HepG2 (cell line): ENCODE data around the gene FNIP2. TPM values are rescaled to one million over a fixed set of nuclear protein-coding genes. Genes with fewer than 3 reads are reported as not detected.

ENCODE experiments used
- CENPX ChIP-seq: sonication (generic); formaldehyde crosslinking; IDR thresholded peaks from 2 replicates; pipeline ENCODE4 v1.9.0; 2021; ENCODE audit warnings: mild to moderate bottlenecking, missing genetic modification reagents, moderate library complexity
- FOXP1 ChIP-seq, 2 experiments: fragments of 450-650 bp in 1 of 2; IDR thresholded peaks; 2 replicates each; pipeline ENCODE4 v1.6.1; 2017 to 2018; ENCODE audit warnings: antibody characterized with exemption in 1 of 2
- GFI1 ChIP-seq: sonication (generic); formaldehyde crosslinking; IDR thresholded peaks from 2 replicates; pipeline ENCODE4 v1.5.0; 2020; ENCODE audit warnings: missing genetic modification reagents, mild to moderate bottlenecking, borderline replicate concordance
- KDM3A ChIP-seq: IDR thresholded peaks from 2 replicates; pipeline ENCODE4 v1.6.1; 2018; ENCODE audit warnings: low read depth, missing compliant biosample characterization
- MAFK ChIP-seq, 2 experiments: IDR thresholded peaks in 1 of 2; conservative IDR thresholded peaks in 1 of 2; 2 replicates each; pipeline ENCODE4 v1.6.1; 2011; ENCODE audit warnings: improper control_type of control experiment in 2 of 2, low read length in 2 of 2
- MED8 ChIP-seq: sonication (generic); formaldehyde crosslinking; IDR thresholded peaks from 2 replicates; pipeline ENCODE4 v1.8.1; 2023; ENCODE audit warnings: mild to moderate bottlenecking, missing genetic modification reagents; ENCODE audit not compliant: insufficient replicate concordance
- PHF21A ChIP-seq: sonication (generic); formaldehyde crosslinking; IDR thresholded peaks from 2 replicates; pipeline ENCODE4 v1.5.0; 2020; ENCODE audit warnings: mild to moderate bottlenecking, missing genetic modification reagents
- SAP130 ChIP-seq: IDR thresholded peaks from 2 replicates; pipeline ENCODE4 v1.6.1; 2016; ENCODE audit warnings: low read depth
- THRA ChIP-seq: sonication (generic); formaldehyde crosslinking; IDR thresholded peaks from 2 replicates; pipeline ENCODE4 v1.4.0; 2020; ENCODE audit warnings: missing genetic modification reagents, borderline replicate concordance
- ZNF30 ChIP-seq: sonication (generic); formaldehyde crosslinking; IDR thresholded peaks from 2 replicates; pipeline ENCODE4 v1.5.0; 2020; ENCODE audit warnings: mild to moderate bottlenecking, missing genetic modification reagents
- ZNF34 ChIP-seq: sonication (generic); formaldehyde crosslinking; IDR thresholded peaks from 2 replicates; pipeline ENCODE4 v1.4.0; 2020; ENCODE audit warnings: mild to moderate bottlenecking, missing genetic modification reagents, borderline replicate concordance
- ZNF512B ChIP-seq: sonication (generic); formaldehyde crosslinking; IDR thresholded peaks from 2 replicates; pipeline ENCODE4 v1.5.1; 2020; ENCODE audit warnings: missing genetic modification reagents, mild to moderate bottlenecking, borderline replicate concordance
- ZNF557 ChIP-seq: sonication (generic); formaldehyde crosslinking; IDR thresholded peaks from 2 replicates; pipeline ENCODE4 v1.4.0; 2020; ENCODE audit warnings: missing genetic modification reagents
- ZNF609 ChIP-seq: sonication (generic); formaldehyde crosslinking; IDR thresholded peaks from 2 replicates; pipeline ENCODE4 v1.4.0; 2020; ENCODE audit warnings: mild to moderate bottlenecking, missing genetic modification reagents, borderline replicate concordance
- ZNF691 ChIP-seq: sonication (generic); formaldehyde crosslinking; IDR thresholded peaks from 2 replicates; pipeline ENCODE4 v1.4.0; 2020; ENCODE audit warnings: missing genetic modification reagents, low read depth, mild to moderate bottlenecking, borderline replicate concordance
- polyA plus RNA-seq, 8 experiments: library from polyadenylated mRNA; depleted of rRNA in 3 of 8; stranded (reverse) in 7 of 8; unstranded in 1 of 8; fragments of >200 nt; fragmentation: Illumina TruSeq in 4 of 8; extraction: Trizol in 4 of 8; gene quantifications; 2 replicates each; pipeline versions ENCODE4 v1.2.1 to v1.2.3, GENCODE V29; 2011 to 2016; ENCODE audit warnings: low read depth in 4 of 8, missing spikeins in 1 of 8, mixed read lengths in 1 of 8; ENCODE audit not compliant: insufficient read depth in 1 of 8
- total RNA-seq, 5 experiments: library from RNA; depleted of rRNA; stranded (reverse); fragments of >200 nt; fragmentation: Illumina TruSeq; extraction: Trizol; gene quantifications; 2 replicates each; pipeline ENCODE4 v1.2.3, GENCODE V29; 2016; ENCODE audit warnings: low read depth in 1 of 5

FNIP2 gene
- total and polyA plus RNA-seq, 2 of the 13 experiments (the other 11 are each of a cell fraction or from before 2014, with no cell fraction given) = 15.5 to 21.0 TPM

GRCh38 chr4:158814207-158814606, 45.4 kb downstream of the FNIP2 start (continued):
- TF ChIP-seq ZNF512B (no peak), PHF21A (CRISPR knock-in tag) (0 out of 2 replicates have a peak, but pooled peaks have one; percentile 29), ZNF34 (CRISPR knock-in tag) (no peak), ZNF30 (no peak), GFI1 (no peak), ZNF609 (CRISPR knock-in tag) (0 out of 2 replicates have a peak, but pooled peaks have one; percentile 12), CENPX (no peak), FOXP1 (IDR thresholded peaks at IDR 0.05) (no peak), FOXP1 (CRISPR knock-in tag; IDR thresholded peaks at IDR 0.05) (peak; percentile 68; the same call in 1 of the 2 replicates), ZNF691 (CRISPR knock-in tag) (no peak), ZNF557 (CRISPR knock-in tag) (no peak), MAFK (conservative IDR thresholded peaks at IDR 0.05 in 1 of 2, IDR thresholded peaks at IDR 0.05 in 1 of 2; ENCODE audit: low read length in 2 of 2) (no peak), THRA (peak; percentile 82; the same call in 1 of the 2 replicates), KDM3A (no peak), MED8 (CRISPR knock-in tag) (no peak), SAP130 (CRISPR knock-in tag) (peak; percentile 35; the same call in 1 of the 2 replicates)
